GM18508 (cell line): ENCODE data around the gene PRLH.
"Not testable (repeated sequence)": the region's sequence is repeated elsewhere in the genome, so short reads cannot be mapped to it uniquely, and the experiment has no call there.

Experiments used
- ATAC-seq: cut with Tn5 transposase; IDR thresholded peaks from one replicate; pipeline ENCODE4 v1.9.1; 2021; ENCODE audit warnings: moderate number of reproducible peaks; ENCODE audit not compliant: insufficient read depth, unreplicated experiment

PRLH gene

DNA sequence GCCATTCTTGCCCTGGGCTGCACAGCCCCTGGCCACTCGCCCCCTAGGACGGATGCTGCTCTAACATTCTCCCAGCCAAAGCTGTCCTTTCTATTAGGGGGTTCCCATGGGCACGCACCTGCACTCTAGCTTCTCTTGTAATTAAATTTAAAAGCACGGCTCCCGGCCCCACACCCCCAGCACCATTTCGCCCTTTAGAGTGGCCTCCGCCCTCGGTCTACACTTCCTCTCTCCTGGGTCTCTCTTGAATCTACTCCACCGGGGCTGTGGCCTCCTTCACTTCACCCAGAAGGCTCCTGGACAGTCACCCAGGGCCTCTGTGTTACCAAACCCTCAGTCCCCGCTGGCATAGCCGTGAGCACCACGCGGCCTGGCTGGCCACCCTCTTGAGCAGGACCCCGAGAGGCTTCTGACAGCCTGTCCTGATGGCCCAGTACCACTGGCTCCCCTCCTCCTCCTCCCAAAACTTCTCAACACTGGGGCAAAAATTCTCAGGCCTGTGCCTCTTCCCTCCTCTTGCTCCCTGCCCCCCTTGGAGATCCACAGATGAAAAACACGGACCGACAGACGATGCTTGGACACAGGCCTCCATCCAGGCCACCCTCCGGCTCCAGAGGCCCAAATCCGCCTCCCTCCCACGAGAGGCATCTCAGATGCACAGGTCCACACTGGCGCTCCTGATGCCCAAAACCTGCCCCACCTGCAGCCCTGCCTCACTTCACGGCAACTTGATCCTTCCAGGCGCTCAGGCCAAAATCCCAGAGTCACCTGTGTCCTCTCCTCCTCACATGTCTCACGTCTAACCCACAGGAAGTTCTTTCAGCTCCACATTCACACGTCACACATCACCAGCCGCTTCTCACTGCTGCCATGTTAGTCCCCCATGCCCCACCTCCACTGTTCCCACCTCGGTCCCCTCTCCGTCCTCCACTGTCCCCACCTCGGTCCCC, 31.1 kb downstream of the PRLH start:
- ATAC-seq, result no peak

DNA sequence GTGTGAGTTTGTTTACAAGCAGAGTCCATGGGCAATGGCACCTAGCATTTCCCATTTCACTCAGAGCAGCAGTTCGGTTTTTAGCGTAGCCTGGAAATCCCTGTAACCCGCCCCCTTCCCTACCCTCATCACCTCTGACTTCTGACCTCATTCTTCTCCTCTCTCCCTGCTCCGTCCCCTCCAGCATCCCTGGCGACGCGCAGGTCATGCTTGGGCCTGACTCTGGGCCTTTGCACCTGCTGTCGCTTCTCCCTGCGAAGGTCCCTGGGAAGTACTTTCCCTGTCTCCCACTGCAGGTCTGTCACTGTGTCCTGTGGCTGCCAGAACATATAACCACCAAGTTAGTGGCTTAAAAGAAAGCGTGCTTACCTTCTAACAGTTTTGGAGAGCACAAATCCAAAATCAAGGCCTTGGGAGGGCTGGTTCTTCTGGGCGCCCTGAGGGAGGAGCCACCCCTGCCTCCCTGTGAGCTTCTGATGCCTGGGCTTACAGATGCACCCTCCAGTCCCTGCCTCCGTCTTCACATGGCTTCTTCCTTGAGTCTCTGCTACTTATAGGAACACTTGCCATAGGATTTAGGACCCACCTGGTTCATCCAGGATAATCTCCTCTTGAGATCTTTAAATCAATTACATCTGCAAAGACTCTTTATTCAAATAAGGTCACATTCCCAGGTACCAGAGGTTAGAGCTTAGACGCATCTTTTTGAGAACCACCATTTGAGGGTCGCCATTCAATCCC, 32.3 kb downstream of the PRLH start:
- no peak for ATAC-seq

- no peak for ATAC-seq
These were observed 33.2 kb downstream of the PRLH start for GRCh38 chr2:237599465-237600110.

GRCh38 chr2:237600205-237600846, 34.0 kb downstream of the PRLH start:
- no peak for ATAC-seq

DNA sequence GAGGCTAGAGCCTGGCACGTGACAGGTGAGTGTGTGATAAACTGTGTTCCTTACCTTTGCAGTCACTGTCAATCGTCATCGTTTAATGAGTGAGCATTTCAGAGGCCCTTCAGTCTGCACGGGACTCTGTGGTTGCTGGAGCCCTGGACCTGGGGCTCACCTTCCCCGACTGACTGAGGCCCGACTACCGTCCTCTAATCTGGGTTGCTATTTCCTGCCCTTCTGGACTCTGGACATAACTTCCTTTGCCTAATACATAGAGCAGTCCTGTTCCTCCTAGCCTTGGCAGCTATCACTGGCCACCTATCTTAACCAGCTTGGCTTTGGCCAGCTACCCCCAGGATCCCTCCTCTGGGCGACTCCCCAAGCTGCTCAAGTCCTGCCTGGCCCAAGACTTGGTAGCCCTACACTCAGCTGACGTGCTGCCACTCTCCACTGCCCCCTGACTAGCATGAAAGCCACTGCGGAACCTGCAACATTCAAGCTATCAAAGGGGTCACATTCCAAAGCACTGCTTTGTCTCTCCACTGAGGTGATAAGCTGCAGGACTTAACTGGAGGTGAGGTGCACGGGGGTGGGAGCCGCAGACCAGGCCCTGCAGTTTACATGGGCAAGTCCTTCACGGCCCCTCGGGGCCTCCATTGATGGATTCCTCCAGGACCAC, 35.2 kb downstream of the PRLH start:
- no peak for ATAC-seq

DNA sequence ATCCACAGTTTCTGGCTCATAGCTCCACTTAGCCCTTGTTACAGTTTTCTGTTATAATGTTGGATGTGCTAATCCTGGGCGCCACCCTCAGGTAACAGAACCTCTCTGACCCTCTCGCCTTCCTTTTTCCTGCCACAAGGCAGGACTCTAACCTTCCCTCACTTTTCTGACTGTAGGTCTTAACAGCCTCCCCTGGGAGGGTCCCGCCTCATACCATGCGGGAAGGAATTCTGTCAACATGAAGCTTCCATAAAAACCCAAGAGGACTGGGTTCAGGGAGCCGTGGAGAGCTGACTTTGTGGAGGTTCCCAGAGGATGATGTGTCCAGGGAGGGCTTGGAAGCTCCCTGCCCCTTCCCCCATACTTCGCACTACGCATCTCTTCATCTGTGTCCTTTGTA, 36.0 kb downstream of the PRLH start:
- no peak for ATAC-seq

DNA sequence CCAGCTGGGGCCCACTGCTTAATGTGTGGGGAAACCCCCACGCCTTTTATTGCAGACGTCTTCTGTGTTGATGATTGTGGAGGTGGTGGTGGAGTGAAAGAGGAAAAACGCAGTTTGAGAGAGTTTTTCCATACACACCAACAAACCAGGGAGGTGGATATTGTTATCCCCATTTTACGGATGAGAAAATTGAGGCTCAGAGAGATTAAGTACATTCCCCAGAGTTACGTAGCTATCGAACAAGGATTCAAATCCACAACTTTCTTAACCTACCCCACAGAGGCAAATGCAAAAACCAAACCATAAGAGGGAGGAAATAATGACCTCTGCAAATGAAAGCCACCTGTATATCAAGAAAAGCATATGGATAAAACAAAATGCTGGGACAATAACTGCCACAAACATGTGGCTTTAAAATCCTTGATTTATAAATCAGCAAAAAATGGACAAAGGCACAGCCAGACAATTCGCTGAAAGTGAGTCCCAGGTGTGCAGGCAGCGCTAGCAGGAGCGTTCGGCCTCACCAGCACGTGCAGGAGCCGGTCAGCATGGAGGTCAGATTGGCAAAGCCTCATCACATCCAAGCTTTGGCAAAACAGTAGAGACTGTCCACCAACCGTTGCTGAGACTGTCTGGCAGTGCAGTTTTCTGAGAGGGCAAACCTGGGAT, 36.8 kb downstream of the PRLH start:
- ATAC-seq, result no peak

- no peak for ATAC-seq
These were observed 37.5 kb downstream of the PRLH start for GRCh38 chr2:237603718-237604362.

- ATAC-seq, result no peak
These were observed 38.0 kb downstream of the PRLH start for GRCh38 chr2:237604391-237604790.

GRCh38 chr2:237604960-237605359, 38.6 kb downstream of the PRLH start:
- ATAC-seq, result no peak

- not testable (repeated sequence) for ATAC-seq
These were observed 40.1 kb downstream of the PRLH start for GRCh38 chr2:237606522-237606921.

- ATAC-seq, result no peak
These were observed 46.4 kb downstream of the PRLH start for GRCh38 chr2:237612527-237613357.

GRCh38 chr2:237613679-237614078, 47.3 kb downstream of the PRLH start:
- ATAC-seq, result no peak

GRCh38 chr2:237614151-237614720, 47.9 kb downstream of the PRLH start:
- ATAC-seq, result no peak

GRCh38 chr2:237615631-237616249, 49.4 kb downstream of the PRLH start:
- ATAC-seq, result no peak

DNA sequence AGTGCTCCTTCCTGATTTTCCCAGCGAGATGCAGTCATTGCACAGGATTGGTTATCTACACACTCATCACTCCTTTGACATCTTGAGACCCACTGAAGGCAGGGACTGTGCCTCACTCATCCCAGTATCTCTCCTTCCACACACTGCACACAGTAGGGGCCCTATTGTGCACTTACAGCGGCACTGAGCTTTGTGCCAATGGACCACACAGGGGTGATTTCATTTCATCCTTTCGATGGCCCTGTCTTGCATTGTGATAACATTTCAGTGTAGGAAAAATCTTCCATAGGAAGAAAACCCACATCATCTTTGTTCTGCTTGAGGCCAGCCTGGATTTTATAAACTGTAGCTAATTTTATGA, 50.0 kb downstream of the PRLH start:
- ATAC-seq, result no peak
